ENCODE data around the gene ZMYND15. TPM values are rescaled to one million over a fixed set of nuclear protein-coding genes. Genes with fewer than 3 reads are reported as not detected.

The ZMYND15 gene
- total RNA-seq, 1 donor from 2014 or later: 0.70 TPM

GRCh38 chr17:4719684-4720221 lies 19.9 kb upstream of the ZMYND15 start:
- TF ChIP-seq CTCF (conservative IDR thresholded peaks at IDR 0.05): no peak
- no peaks in the 10 kb centered on the region for H3K27me3 Mint-ChIP-seq
- H3K9me3 Mint-ChIP-seq: no peaks in the 10 kb centered on the region
- H3K27ac Mint-ChIP-seq: peak overlapping the region; percentile 30
- no peak overlapping the region for H3K4me3 Mint-ChIP-seq
- no peak for DNase-seq (ENCODE audit: extremely low spot score, unreplicated experiment)
- H3K4me1 Mint-ChIP-seq (ENCODE audit: unreplicated experiment): peaks cover 15% of the 10 kb centered on the region
- peaks cover 4% of the 10 kb centered on the region for H3K36me3 Mint-ChIP-seq

- peak overlapping the region; percentile 85 for H3K27ac Mint-ChIP-seq
Observed at GRCh38 chr17:4720787-4721186, 18.8 kb upstream of the ZMYND15 start.

GRCh38 chr17:4721203-4722135 lies 18.2 kb upstream of the ZMYND15 start:
- no peak for DNase-seq (ENCODE audit: extremely low spot score, unreplicated experiment)
- peaks cover 4% of the 10 kb centered on the region for H3K36me3 Mint-ChIP-seq
- H3K9me3 Mint-ChIP-seq: no peaks in the 10 kb centered on the region
- H3K27me3 Mint-ChIP-seq: peaks cover 4% of the 10 kb centered on the region
- H3K4me1 Mint-ChIP-seq (ENCODE audit: unreplicated experiment): peaks cover 15% of the 10 kb centered on the region
- TF ChIP-seq CTCF (conservative IDR thresholded peaks at IDR 0.05): no peak
- peak overlapping the region; percentile 85 for H3K27ac Mint-ChIP-seq
- no peak overlapping the region for H3K4me3 Mint-ChIP-seq

More at GRCh38 chr17:4720787-4721186, 18.8 kb upstream of the ZMYND15 start:
- Mint-ChIP-seq H3K4me3 (no peak overlapping the region), H3K4me1 (ENCODE audit: unreplicated experiment) (peaks cover 15% of the 10 kb centered on the region), H3K36me3 (peaks cover 4% of the 10 kb centered on the region), H3K9me3 (no peaks in the 10 kb centered on the region), H3K27me3 (peaks cover 2% of the 10 kb centered on the region)
- DNase-seq (ENCODE audit: extremely low spot score, unreplicated experiment): no peak
- no peak for TF ChIP-seq CTCF (conservative IDR thresholded peaks at IDR 0.05)

- H3K36me3 Mint-ChIP-seq: peaks cover 4% of the 10 kb centered on the region
- no peak for TF ChIP-seq CTCF (conservative IDR thresholded peaks at IDR 0.05)
- peaks cover 8% of the 10 kb centered on the region for H3K27me3 Mint-ChIP-seq
- peaks cover 15% of the 10 kb centered on the region for H3K4me1 Mint-ChIP-seq (ENCODE audit: unreplicated experiment)
- no peaks in the 10 kb centered on the region for H3K9me3 Mint-ChIP-seq
- no peak for DNase-seq (ENCODE audit: extremely low spot score, unreplicated experiment)
- H3K4me3 Mint-ChIP-seq: no peak overlapping the region
- no peak overlapping the region for H3K27ac Mint-ChIP-seq
Observed at GRCh38 chr17:4722678-4723240, 16.9 kb upstream of the ZMYND15 start.

- no peak for TF ChIP-seq CTCF (conservative IDR thresholded peaks at IDR 0.05)
- no peak for DNase-seq (ENCODE audit: extremely low spot score, unreplicated experiment)
- H3K4me3 Mint-ChIP-seq: no peak overlapping the region
- peaks cover 8% of the 10 kb centered on the region for H3K27me3 Mint-ChIP-seq
- peaks cover 4% of the 10 kb centered on the region for H3K36me3 Mint-ChIP-seq
- H3K27ac Mint-ChIP-seq: no peak overlapping the region
- H3K4me1 Mint-ChIP-seq (ENCODE audit: unreplicated experiment): peaks cover 10% of the 10 kb centered on the region
- H3K9me3 Mint-ChIP-seq: no peaks in the 10 kb centered on the region
Observed at GRCh38 chr17:4724650-4725049, 15.0 kb upstream of the ZMYND15 start.

All from type B pancreatic cell (in vitro differentiated cells).